Smooth muscle cell (in vitro differentiated cells): ENCODE measurements around the gene SOST. TPM values are rescaled to one million over a fixed set of nuclear protein-coding genes. Genes with fewer than 3 reads are reported as not detected.

ENCODE experiments used
- polyA plus RNA-seq: library from polyadenylated mRNA; unstranded; fragments of >200 nt; fragmentation: Nextera tagmentation; extraction: Ambion mirVana; gene quantifications from 2 replicates; pipeline ENCODE4 v1.2.1, GENCODE V29; 2016
- total RNA-seq: library from RNA; depleted of rRNA; stranded (reverse); fragments of >200 nt; gene quantifications from 2 replicates; pipeline ENCODE4 v1.2.3, GENCODE V29; 2014

The SOST gene
- total and polyA plus RNA-seq, 2 experiments from 2014 or later = not detected

Other genes starting within 250 kb of the SOST start
- 14.2 and 21.7 TPM in 2 replicates for gene ETV4, start 212.5 kb downstream of the SOST start, total RNA-seq
- 32.9 and 33.5 TPM in 2 replicates for gene ETV4, start 212.5 kb downstream of the SOST start, polyA plus RNA-seq
- 0.31 and 0.58 TPM in 2 replicates for gene MEOX1, start 96.9 kb downstream of the SOST start, total RNA-seq
- gene MEOX1, start 96.9 kb downstream of the SOST start, polyA plus RNA-seq = 0.79 and 1.7 TPM in 2 replicates
- 33.2 and 34.4 TPM in 2 replicates for gene DUSP3, start 20.2 kb upstream of the SOST start, total RNA-seq
- gene DUSP3, start 20.2 kb upstream of the SOST start, polyA plus RNA-seq = 25.6 and 35.9 TPM in 2 replicates
- 0.09 TPM in 2 replicates for gene CFAP97D1, start 21.6 kb upstream of the SOST start, total RNA-seq
- gene CFAP97D1, start 21.6 kb upstream of the SOST start, polyA plus RNA-seq = not detected in 2 replicates
- gene MPP3, start 74.4 kb upstream of the SOST start, total RNA-seq = 6.7 and 11.6 TPM in 2 replicates
- 7.7 and 8.1 TPM in 2 replicates for gene MPP3, start 74.4 kb upstream of the SOST start, polyA plus RNA-seq
- gene CD300LG, start 88.4 kb upstream of the SOST start, total RNA-seq = not detected in 2 replicates
- gene CD300LG, start 88.4 kb upstream of the SOST start, polyA plus RNA-seq = not detected in 2 replicates
- 19.4 and 24.4 TPM in 2 replicates for gene MPP2, start 148.7 kb upstream of the SOST start, total RNA-seq
- gene MPP2, start 148.7 kb upstream of the SOST start, polyA plus RNA-seq = 11.5 and 15.4 TPM in 2 replicates
- gene PPY, start 183.7 kb upstream of the SOST start, total RNA-seq = not detected in 2 replicates
- gene PPY, start 183.7 kb upstream of the SOST start, polyA plus RNA-seq = not detected in 2 replicates
- not detected in 2 replicates for gene PYY, start 195.1 kb upstream of the SOST start, total RNA-seq
- gene PYY, start 195.1 kb upstream of the SOST start, polyA plus RNA-seq = 0.33 TPM in 1 of 2 replicates, not detected in the other
- gene NAGS, start 245.8 kb upstream of the SOST start, total RNA-seq = 0.49 and 1.3 TPM in 2 replicates
- 1.5 and 1.6 TPM in 2 replicates for gene NAGS, start 245.8 kb upstream of the SOST start, polyA plus RNA-seq